ENCODE data around the gene MX2.

The MX2 gene

DNA sequence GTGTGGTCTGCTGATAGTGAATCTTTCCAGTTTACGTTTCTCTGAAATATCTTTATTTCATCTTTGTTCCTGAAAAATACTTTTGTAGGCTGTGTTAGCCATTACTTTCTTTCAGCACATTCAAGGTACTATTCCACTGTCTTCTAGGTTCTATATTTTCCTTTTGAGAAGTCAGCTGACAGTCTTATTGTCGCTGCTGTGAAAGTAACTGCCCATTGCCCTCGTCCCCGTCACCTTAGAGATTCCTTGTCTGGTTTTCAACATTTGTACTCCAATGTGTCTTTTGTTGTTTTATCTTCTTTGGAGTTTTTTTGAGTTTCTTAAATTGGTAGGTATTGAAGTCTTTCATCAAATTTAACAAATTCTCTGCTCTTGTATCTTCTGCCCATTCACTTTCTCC lies 19.8 kb upstream of the MX2 start:
- TF ChIP-seq, protein P1, sequence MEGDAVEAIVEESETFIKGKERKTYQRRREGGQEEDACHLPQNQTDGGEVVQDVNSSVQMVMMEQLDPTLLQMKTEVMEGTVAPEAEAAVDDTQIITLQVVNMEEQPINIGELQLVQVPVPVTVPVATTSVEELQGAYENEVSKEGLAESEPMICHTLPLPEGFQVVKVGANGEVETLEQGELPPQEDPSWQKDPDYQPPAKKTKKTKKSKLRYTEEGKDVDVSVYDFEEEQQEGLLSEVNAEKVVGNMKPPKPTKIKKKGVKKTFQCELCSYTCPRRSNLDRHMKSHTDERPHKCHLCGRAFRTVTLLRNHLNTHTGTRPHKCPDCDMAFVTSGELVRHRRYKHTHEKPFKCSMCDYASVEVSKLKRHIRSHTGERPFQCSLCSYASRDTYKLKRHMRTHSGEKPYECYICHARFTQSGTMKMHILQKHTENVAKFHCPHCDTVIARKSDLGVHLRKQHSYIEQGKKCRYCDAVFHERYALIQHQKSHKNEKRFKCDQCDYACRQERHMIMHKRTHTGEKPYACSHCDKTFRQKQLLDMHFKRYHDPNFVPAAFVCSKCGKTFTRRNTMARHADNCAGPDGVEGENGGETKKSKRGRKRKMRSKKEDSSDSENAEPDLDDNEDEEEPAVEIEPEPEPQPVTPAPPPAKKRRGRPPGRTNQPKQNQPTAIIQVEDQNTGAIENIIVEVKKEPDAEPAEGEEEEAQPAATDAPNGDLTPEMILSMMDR (IDR thresholded peaks at IDR 0.05; ENCODE audit: low read length, missing control alignments) = no peak
- DNase-seq (ENCODE audit: low read depth) = no peak
- no peak overlapping the region for H3K4me3 ChIP-seq (replicated peaks; ENCODE audit: low read depth, low read length)

DNA sequence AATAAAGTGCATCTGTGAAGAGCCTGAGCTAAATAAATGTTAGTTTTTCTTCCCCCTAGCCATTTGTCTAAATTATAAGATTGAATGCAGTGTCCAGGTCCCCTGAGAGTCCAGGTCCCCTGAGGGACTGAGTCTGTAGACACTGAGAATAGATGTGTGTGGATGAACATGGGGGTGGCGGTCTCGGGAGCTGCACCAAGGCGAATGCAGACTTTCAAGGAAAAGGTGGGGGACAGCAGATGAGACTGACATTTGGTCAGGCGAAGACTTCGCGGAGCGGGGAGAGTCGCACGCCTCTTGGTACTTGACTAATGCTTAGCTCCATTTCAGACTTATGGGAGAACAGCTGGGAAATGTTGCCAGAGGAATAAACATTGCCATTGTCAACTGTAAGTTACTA lies 17.7 kb upstream of the MX2 start:
- no peak for DNase-seq (ENCODE audit: low read depth)
- TF ChIP-seq, protein P1 (IDR thresholded peaks at IDR 0.05; ENCODE audit: low read length, missing control alignments) = no peak
- no peak overlapping the region for H3K4me3 ChIP-seq (replicated peaks; ENCODE audit: low read depth, low read length)

DNA sequence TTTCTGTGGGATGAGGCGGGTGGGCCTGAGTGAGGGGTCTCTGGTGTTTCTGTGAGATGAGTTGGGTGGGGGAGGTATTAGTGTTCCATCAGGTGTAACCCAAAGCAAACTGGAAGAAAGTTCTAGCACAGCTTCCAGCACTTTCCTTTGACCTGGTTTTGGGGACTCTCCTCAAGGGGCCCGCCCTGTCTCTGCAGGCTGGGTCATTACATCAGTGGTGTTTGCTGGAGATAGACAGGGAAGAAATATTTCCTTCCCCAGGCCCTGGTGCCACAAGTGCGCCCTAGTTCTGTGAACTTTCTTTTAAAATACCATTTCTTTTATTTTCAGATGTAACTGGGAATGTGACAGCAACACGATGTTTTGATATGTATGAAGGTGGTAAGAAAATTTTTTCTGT lies 16.5 kb upstream of the MX2 start:
- TF ChIP-seq, protein P1 (IDR thresholded peaks at IDR 0.05; ENCODE audit: low read length, missing control alignments) = no peak
- no peak overlapping the region for H3K4me3 ChIP-seq (replicated peaks; ENCODE audit: low read depth, low read length)
- no peak for DNase-seq (ENCODE audit: low read depth)

DNA sequence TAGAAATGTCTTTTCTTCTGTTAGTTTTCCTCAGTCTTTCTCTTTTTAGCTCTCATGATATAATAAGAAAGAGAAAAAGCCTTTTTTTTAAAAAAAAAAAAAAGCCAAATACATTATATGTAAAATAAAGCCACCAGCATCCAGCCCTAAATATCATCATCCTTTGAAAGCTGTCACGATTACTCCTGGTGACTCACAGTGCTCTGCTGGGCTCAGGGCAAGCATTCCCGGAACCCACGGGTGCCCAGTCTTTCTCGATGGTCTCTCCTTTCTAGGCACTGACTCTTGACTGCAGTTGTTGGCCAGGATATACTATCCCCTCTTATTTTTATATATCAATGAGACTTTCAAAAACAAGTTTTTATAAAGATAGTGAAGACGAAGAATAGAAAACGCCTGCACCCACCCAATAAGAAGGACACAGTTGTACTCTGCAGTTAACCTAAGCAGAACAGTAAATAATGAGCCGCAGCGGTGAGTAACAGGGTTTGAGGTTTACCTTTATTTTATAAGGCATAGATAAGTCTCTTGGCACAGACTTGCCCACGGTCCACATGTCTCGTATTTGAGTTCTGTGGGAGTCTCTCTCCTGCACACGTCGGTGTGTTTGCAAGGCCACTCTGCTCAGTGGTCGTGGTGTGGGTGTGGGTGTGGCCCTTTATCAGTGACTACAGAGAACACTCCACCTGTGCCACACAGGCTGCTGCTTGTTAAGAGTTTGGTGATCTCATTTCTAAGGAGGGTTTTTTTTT lies 15.7 kb upstream of the MX2 start:
- no peak overlapping the region for H3K4me3 ChIP-seq (replicated peaks; ENCODE audit: low read depth, low read length)
- DNase-seq (ENCODE audit: low read depth) = no peak
- TF ChIP-seq, protein P1 (IDR thresholded peaks at IDR 0.05; ENCODE audit: low read length, missing control alignments) = no peak

DNA sequence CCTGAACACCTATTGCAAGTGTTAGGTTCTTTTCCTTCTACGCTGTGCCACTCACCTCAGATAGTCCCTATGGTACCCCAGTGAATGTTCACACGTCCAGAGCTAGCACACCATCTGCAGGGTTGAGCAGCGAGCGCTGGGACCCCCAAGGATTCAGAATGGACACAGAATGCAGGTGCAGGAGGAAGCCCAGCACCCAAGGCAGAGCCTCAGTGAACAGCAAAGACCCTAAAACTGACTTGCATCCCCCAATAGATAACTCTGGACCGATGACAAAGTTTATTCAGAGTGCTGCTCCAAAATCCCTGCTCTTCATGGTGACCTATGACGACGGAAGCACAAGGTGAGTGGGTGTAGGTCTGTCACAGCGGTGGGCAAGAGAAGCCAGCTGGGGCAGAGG lies 15.1 kb upstream of the MX2 start:
- no peak overlapping the region for H3K4me3 ChIP-seq (replicated peaks; ENCODE audit: low read depth, low read length)
- TF ChIP-seq, protein P1 (IDR thresholded peaks at IDR 0.05; ENCODE audit: low read length, missing control alignments) = no peak
- DNase-seq (ENCODE audit: low read depth) = no peak

DNA sequence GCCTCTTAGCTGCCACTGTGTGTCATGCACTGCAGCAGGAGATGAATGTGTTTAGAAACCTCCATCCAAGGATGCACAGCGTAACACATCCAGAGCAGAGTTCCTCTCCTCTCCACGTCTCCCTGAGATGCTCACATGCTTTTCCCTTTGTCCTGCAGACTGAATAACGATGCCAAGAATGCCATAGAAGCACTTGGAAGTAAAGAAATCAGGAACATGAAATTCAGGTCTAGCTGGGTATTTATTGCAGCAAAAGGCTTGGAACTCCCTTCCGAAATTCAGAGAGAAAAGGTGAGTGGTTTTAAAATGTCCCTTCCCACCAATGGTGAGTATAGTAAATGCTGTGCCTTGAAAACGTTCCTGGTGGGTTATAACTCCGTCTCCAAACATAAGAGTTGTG lies 13.4 kb upstream of the MX2 start:
- no peak overlapping the region for H3K4me3 ChIP-seq (replicated peaks; ENCODE audit: low read depth, low read length)
- no peak for DNase-seq (ENCODE audit: low read depth)
- TF ChIP-seq, protein P1 (IDR thresholded peaks at IDR 0.05; ENCODE audit: low read length, missing control alignments) = no peak

DNA sequence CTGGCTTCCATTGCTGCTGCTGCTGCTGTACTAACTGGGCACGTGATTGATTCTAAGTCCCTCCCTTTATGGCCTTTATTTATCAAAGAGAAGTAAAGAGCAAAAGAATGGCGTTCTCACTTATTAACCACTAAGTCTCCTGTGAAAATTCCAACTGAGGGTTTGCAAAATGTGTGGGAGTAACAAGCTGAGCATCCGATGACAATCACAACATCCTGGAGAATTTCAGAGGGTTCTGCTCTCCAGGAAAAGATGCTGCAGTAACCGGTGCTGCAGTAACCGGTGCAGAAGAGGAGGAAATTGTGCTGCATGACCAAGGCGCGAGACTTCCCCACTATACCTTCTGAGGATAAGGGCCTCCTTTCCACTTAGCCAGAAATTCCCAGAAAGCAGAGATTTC lies 12.7 kb upstream of the MX2 start:
- TF ChIP-seq, protein P1 (IDR thresholded peaks at IDR 0.05; ENCODE audit: low read length, missing control alignments) = no peak
- DNase-seq (ENCODE audit: low read depth) = no peak
- no peak overlapping the region for H3K4me3 ChIP-seq (replicated peaks; ENCODE audit: low read depth, low read length)

Measured in fibroblast of pulmonary artery (primary cell).